Measurements from ENCODE around the gene DHCR24.
A peak's percentile ranks its signal among the peaks of the same experiment; 100 is the strongest.

DHCR24 gene

GRCh38 chr1:54810153-54810942 lies 76.6 kb downstream of the DHCR24 start:
- H3K27ac Mint-ChIP-seq: no peak overlapping the region
- H3K9me3 Mint-ChIP-seq: no peaks in the 10 kb centered on the region
- H3K4me1 Mint-ChIP-seq: peaks cover 5% of the 10 kb centered on the region
- H3K36me3 Mint-ChIP-seq: no peaks in the 10 kb centered on the region
- H3K4me3 Mint-ChIP-seq: no peak overlapping the region
- H3K27me3 Mint-ChIP-seq: no peaks in the 10 kb centered on the region

GRCh38 chr1:54809496-54810074 lies 77.4 kb downstream of the DHCR24 start:
- H3K36me3 Mint-ChIP-seq: no peaks in the 10 kb centered on the region
- H3K27ac Mint-ChIP-seq: no peak overlapping the region
- H3K9me3 Mint-ChIP-seq: no peaks in the 10 kb centered on the region
- H3K4me1 Mint-ChIP-seq: peaks cover 10% of the 10 kb centered on the region
- no peak overlapping the region for H3K4me3 Mint-ChIP-seq
- H3K27me3 Mint-ChIP-seq: no peaks in the 10 kb centered on the region

GRCh38 chr1:54808443-54809207 lies 78.4 kb downstream of the DHCR24 start:
- H3K27ac Mint-ChIP-seq: no peak overlapping the region
- H3K27me3 Mint-ChIP-seq: no peaks in the 10 kb centered on the region
- H3K4me1 Mint-ChIP-seq: peaks cover 16% of the 10 kb centered on the region
- H3K4me3 Mint-ChIP-seq: peak overlapping the region; percentile 8
- H3K9me3 Mint-ChIP-seq: no peaks in the 10 kb centered on the region
- no peaks in the 10 kb centered on the region for H3K36me3 Mint-ChIP-seq

- no peaks in the 10 kb centered on the region for H3K9me3 Mint-ChIP-seq
- peak overlapping the region; percentile 8 for H3K4me3 Mint-ChIP-seq
- no peak overlapping the region for H3K27ac Mint-ChIP-seq
- no peaks in the 10 kb centered on the region for H3K27me3 Mint-ChIP-seq
- peaks cover 21% of the 10 kb centered on the region for H3K4me1 Mint-ChIP-seq
- H3K36me3 Mint-ChIP-seq: no peaks in the 10 kb centered on the region
Observed at GRCh38 chr1:54807756-54808155, 79.2 kb downstream of the DHCR24 start.

- Mint-ChIP-seq H3K4me3 (no peak overlapping the region), H3K36me3 (no peaks in the 10 kb centered on the region), H3K27ac (no peak overlapping the region), H3K9me3 (no peaks in the 10 kb centered on the region), H3K4me1 (peaks cover 21% of the 10 kb centered on the region), H3K27me3 (no peaks in the 10 kb centered on the region)
Observed at GRCh38 chr1:54806931-54807611, 79.9 kb downstream of the DHCR24 start.

- Mint-ChIP-seq H3K27ac (no peak overlapping the region), H3K4me3 (no peak overlapping the region), H3K27me3 (no peaks in the 10 kb centered on the region), H3K9me3 (no peaks in the 10 kb centered on the region), H3K36me3 (no peaks in the 10 kb centered on the region), H3K4me1 (peaks cover 29% of the 10 kb centered on the region)
Observed at GRCh38 chr1:54805981-54806381, 81.0 kb downstream of the DHCR24 start.

- no peak overlapping the region for H3K4me3 Mint-ChIP-seq
- peaks cover 25% of the 10 kb centered on the region for H3K4me1 Mint-ChIP-seq
- no peak overlapping the region for H3K27ac Mint-ChIP-seq
- H3K36me3 Mint-ChIP-seq: no peaks in the 10 kb centered on the region
- no peaks in the 10 kb centered on the region for H3K27me3 Mint-ChIP-seq
- no peaks in the 10 kb centered on the region for H3K9me3 Mint-ChIP-seq
Observed at GRCh38 chr1:54805466-54805865, 81.5 kb downstream of the DHCR24 start.

- Mint-ChIP-seq H3K4me1 (peaks cover 32% of the 10 kb centered on the region), H3K9me3 (no peaks in the 10 kb centered on the region), H3K4me3 (no peak overlapping the region), H3K36me3 (no peaks in the 10 kb centered on the region), H3K27ac (peak overlapping the region; percentile 46), H3K27me3 (no peaks in the 10 kb centered on the region)
Observed at GRCh38 chr1:54804471-54805132, 82.4 kb downstream of the DHCR24 start.

GRCh38 chr1:54803761-54804470 lies 83.1 kb downstream of the DHCR24 start:
- Mint-ChIP-seq H3K4me1 (peaks cover 39% of the 10 kb centered on the region), H3K36me3 (no peaks in the 10 kb centered on the region), H3K9me3 (no peaks in the 10 kb centered on the region), H3K27me3 (no peaks in the 10 kb centered on the region), H3K4me3 (no peak overlapping the region), H3K27ac (no peak overlapping the region)

GRCh38 chr1:54800899-54801759 lies 85.9 kb downstream of the DHCR24 start, which contains the start of gene TTC22:
TSS of gene TTC22 (minus strand) at chr1:54801323. CDS start at chr1:54801163, 160 bp downstream.
- Mint-ChIP-seq H3K27ac (peak within 1 kb of the TSS; percentile 46), H3K27me3 (no peaks in the 10 kb centered on the region), H3K4me1 (peaks cover 66% of the 10 kb centered on the region), H3K4me3 (peak within 1 kb of the TSS; percentile 93), H3K36me3 (peaks cover 2% of the 10 kb centered on the region), H3K9me3 (no peaks in the 10 kb centered on the region)

- peak overlapping the region; percentile 93 for H3K4me3 Mint-ChIP-seq
- peak overlapping the region; percentile 33 for H3K27ac Mint-ChIP-seq
- no peaks in the 10 kb centered on the region for H3K27me3 Mint-ChIP-seq
- H3K9me3 Mint-ChIP-seq: no peaks in the 10 kb centered on the region
- H3K36me3 Mint-ChIP-seq: peaks cover 4% of the 10 kb centered on the region
- H3K4me1 Mint-ChIP-seq: peaks cover 74% of the 10 kb centered on the region
Observed at GRCh38 chr1:54800041-54800898, 86.7 kb downstream of the DHCR24 start.

Measured in activated naive CD4-positive, alpha-beta T cell treated with anti-CD3 and anti-CD28 coated beads, Interleukin-2, amount 50 U/mL, for 24 hours (primary cell).